ENCODE data around the gene GATAD1.
A peak's percentile ranks its signal among the peaks of the same experiment; 100 is the strongest.

Gene GATAD1

DNA sequence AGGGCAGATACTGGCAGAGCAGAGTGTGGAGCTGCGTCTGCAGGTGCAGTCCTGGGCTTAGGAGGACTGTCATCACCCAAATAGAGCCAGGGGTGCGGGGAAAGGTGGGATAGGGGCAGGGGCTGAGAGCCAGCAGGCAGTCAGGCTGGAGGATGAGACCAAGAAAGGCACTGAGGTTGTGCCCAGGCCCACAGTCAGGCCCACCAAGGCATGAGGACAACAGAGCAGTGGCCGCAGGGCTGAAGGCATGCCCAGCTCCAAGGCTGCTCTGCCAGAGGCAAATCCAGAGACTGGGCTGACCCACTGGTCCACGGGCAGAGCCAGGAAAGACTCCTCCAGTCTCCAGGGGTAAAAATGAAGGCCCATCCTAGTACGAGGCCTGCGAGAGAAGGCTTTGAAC is 24.4 kb upstream of the GATAD1 start:
- TF ChIP-seq, protein P1, sequence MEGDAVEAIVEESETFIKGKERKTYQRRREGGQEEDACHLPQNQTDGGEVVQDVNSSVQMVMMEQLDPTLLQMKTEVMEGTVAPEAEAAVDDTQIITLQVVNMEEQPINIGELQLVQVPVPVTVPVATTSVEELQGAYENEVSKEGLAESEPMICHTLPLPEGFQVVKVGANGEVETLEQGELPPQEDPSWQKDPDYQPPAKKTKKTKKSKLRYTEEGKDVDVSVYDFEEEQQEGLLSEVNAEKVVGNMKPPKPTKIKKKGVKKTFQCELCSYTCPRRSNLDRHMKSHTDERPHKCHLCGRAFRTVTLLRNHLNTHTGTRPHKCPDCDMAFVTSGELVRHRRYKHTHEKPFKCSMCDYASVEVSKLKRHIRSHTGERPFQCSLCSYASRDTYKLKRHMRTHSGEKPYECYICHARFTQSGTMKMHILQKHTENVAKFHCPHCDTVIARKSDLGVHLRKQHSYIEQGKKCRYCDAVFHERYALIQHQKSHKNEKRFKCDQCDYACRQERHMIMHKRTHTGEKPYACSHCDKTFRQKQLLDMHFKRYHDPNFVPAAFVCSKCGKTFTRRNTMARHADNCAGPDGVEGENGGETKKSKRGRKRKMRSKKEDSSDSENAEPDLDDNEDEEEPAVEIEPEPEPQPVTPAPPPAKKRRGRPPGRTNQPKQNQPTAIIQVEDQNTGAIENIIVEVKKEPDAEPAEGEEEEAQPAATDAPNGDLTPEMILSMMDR (IDR thresholded peaks at IDR 0.05; ENCODE audit: insufficient read depth, low read depth, low read length, missing control alignments): no peak
- H3K4me3 ChIP-seq (ENCODE audit: low read depth, low read length): no peak overlapping the region
- no peak for DNase-seq (ENCODE audit: low read depth)

DNA sequence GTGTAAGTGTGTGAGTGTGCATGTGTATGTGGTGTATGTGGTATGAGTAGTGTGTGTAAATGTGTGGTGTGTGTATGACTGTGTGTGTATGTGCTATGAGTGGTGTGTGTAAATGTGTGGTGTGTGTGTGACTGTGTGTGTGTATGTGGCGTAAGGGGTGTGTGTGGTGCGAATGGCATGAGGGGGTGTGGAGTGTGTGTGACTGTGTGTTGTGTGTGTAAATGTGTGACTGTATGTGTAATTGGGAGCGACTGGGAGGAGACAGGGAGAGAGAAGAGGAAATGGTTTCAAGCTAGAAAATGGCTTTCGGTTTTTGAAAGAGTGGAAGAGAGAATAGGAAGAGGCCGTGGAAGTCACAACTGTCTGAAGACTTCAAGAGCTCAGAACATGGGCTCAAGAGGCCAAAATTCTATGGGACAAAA is 23.6 kb upstream of the GATAD1 start:
- TF ChIP-seq, protein P1 (IDR thresholded peaks at IDR 0.05; ENCODE audit: insufficient read depth, low read depth, low read length, missing control alignments): no peak
- no peak overlapping the region for H3K4me3 ChIP-seq (ENCODE audit: low read depth, low read length)
- DNase-seq (ENCODE audit: low read depth): no peak

DNA sequence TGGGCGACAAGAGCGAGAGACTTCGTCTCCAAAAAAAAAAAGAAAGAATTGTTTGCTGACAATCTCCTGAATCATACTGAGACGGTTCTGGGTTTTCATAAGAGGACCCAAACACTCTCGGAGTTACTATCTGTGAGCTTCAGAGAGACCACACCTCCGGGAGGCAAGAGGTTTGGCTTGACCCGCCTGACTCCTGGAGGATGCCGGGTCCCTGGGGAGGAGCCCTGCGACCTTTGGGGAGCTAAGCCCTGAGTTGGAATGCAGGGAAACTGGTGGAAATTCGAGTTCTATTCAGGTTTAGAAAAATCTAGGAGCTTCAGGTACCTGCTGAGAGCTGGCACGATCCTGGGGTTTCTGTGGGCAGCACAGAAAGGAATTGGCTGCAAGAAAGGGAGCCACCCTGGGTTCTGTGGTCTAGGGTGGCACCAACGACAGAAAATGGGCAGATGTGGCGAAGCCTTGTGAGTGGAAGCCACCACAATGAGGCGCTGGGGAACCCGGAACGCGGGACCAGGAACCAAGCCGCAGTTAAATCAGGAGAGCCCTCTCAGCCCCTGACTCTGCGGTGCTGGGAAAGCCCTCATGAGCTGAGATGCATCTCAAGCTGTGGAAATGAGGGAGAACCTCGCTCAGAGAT is 21.9 kb upstream of the GATAD1 start:
- TF ChIP-seq, protein P1 (IDR thresholded peaks at IDR 0.05; ENCODE audit: insufficient read depth, low read depth, low read length, missing control alignments): no peak
- peak overlapping the region; percentile 55 for H3K4me3 ChIP-seq (ENCODE audit: low read depth, low read length)
- DNase-seq (ENCODE audit: low read depth): peak; percentile 41

DNA sequence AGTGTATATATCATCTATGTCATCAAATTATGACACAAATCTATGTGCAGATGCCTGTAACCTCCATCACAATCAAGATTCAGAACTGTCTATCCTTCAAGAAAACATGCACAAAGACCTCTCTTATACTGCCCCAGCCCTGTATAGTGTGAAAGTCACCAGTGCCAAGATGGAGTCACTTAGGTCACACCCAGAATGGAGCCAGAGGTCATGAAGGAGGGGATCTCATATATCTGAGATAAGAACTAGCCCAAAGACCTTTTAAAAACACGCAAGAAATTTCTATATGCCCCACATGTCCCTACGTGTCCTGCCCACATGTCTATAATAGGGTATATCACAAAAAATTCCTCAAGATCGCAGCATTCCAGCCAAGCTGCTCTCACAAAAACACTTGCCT is 20.1 kb upstream of the GATAD1 start:
- TF ChIP-seq, protein P1 (IDR thresholded peaks at IDR 0.05; ENCODE audit: insufficient read depth, low read depth, low read length, missing control alignments): no peak
- H3K4me3 ChIP-seq (ENCODE audit: low read depth, low read length): no peak overlapping the region
- no peak for DNase-seq (ENCODE audit: low read depth)

DNA sequence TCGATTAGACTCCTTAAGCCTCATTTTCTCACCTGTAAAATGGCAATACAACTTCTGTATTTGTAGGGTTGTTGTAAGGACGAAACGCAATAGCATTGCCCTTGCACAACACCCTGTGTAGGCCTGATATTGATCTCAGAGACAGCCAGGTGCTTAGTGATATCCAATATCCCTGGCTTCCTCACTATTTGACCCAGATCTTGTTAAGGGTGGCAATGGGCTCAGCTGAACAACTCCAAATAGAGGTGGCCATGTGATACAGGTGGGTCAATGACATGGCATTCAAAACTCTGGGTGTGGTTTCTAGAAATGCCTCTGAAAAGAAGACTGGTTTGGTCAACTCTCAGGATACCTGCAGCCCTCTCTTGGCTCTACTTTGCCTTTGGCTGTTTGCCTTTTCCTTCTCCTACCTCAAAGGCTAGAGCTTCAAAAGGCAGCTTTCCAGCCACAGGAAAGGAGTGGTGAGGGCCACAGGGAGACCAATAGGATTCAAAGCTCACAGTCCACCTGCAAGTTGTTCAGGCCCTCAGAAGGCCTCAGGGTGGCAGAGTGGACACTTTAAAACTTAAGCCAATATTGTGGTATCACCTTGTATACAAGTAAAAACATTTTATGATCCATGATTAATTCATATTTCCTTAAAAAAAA is 14.9 kb upstream of the GATAD1 start:
- no peak overlapping the region for H3K4me3 ChIP-seq (ENCODE audit: low read depth, low read length)
- DNase-seq (ENCODE audit: low read depth): no peak
- TF ChIP-seq, protein P1 (IDR thresholded peaks at IDR 0.05; ENCODE audit: insufficient read depth, low read depth, low read length, missing control alignments): no peak

DNA sequence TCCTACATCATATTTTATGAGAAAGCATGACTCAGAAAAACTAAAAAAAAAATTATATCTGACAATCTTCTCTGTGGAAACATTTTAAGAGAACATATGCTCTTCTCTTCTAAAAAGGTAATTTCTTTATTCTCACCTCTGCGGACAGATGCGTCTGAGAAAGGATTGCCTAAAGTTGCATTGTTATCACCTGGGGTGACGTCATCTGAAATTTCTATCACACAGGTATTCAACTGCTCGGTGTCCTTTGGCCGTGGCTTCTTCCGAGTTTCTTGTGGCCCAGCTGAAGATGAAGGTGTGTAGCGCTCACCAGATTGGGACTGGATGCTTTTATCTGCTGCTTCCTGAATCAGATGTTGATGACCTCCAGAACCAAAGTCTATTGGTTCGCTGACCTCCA is 14.3 kb upstream of the GATAD1 start:
- no peak overlapping the region for H3K4me3 ChIP-seq (ENCODE audit: low read depth, low read length)
- no peak for DNase-seq (ENCODE audit: low read depth)
- TF ChIP-seq, protein P1 (IDR thresholded peaks at IDR 0.05; ENCODE audit: insufficient read depth, low read depth, low read length, missing control alignments): no peak

DNA sequence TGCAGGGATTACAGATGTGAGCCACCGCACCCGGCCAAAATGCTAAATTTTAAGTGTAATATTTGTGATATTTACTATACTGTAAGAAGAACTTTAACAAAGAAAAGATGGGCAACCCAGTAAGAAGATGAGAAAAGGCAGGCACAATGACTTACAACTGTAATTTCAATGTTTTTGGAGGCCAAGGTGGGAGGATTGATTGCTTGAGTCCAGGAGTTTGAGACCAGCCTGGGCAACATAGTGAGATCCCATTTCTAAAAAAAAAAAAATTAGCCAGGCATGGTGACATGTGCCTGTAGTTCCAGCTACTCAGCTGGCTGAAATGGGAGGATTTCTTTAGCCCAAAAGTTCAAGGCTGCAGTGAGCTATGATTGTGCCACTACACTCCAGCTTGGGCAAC is 11.7 kb upstream of the GATAD1 start:
- no peak overlapping the region for H3K4me3 ChIP-seq (ENCODE audit: low read depth, low read length)
- no peak for DNase-seq (ENCODE audit: low read depth)
- TF ChIP-seq, protein P1 (IDR thresholded peaks at IDR 0.05; ENCODE audit: insufficient read depth, low read depth, low read length, missing control alignments): no peak

Data from GM12865 (cell line).